Neural cell (in vitro differentiated cells): ENCODE measurements around the gene RADIL. TPM values are rescaled to one million over a fixed set of nuclear protein-coding genes. Genes with fewer than 3 reads are reported as not detected.

Source experiments
- H2AFZ ChIP-seq: fragments of 200-600, 300-800 bp; sonication (generic), shearing (Covaris generic); 2 replicates; pipeline ENCODE4 v1.6.0; 2014; ENCODE audit warnings: low read depth, mild to moderate bottlenecking, antibody characterized with exemption, low read length, moderate library complexity
- H3F3A ChIP-seq: fragments of 200-600 bp; shearing (Covaris generic); 2 replicates; pipeline ENCODE4 v1.6.1; 2016; ENCODE audit warnings: mild to moderate bottlenecking, moderate library complexity, mixed read lengths, antibody characterized with exemption, low read length; ENCODE audit not compliant: insufficient read depth, poor library complexity, severe bottlenecking
- H3K27ac ChIP-seq: fragments of 200-600, 300-800 bp; sonication (generic), shearing (Covaris generic); 2 replicates; pipeline ENCODE4 v1.5.1; 2014; ENCODE audit warnings: mild to moderate bottlenecking, low read length, moderate library complexity
- H3K27me3 ChIP-seq: fragments of 300-800, 200-600 bp; sonication (generic), shearing (Covaris generic); 2 replicates; pipeline ENCODE4 v1.6.0; 2014; ENCODE audit warnings: mild to moderate bottlenecking, low read depth, low read length, moderate library complexity; ENCODE audit not compliant: insufficient read depth
- H3K36me3 ChIP-seq: fragments of 300-800, 200-600 bp; sonication (generic), shearing (Covaris generic); 2 replicates; pipeline ENCODE4 v1.5.1; 2014; ENCODE audit warnings: mild to moderate bottlenecking, antibody characterized with exemption, low read length, moderate library complexity; ENCODE audit not compliant: insufficient read depth
- H3K4me2 ChIP-seq: fragments of 300-800, 200-600 bp; sonication (generic), shearing (Covaris generic); 2 replicates; pipeline ENCODE4 v1.6.0; 2014; ENCODE audit warnings: mild to moderate bottlenecking, low read length
- H3K4me3 ChIP-seq: fragments of 300-800, 200-600 bp; sonication (generic), shearing (Covaris generic); 2 replicates; pipeline ENCODE4 v1.5.1; 2014; ENCODE audit warnings: mild to moderate bottlenecking, low read length, moderate library complexity
- H3K79me2 ChIP-seq: fragments of 200-600 bp; shearing (Covaris generic); replicated peaks from 2 replicates; pipeline ENCODE4 v1.6.0; 2014; ENCODE audit warnings: mild to moderate bottlenecking, low read length, moderate library complexity; ENCODE audit not compliant: insufficient read depth
- H3K9ac ChIP-seq: fragments of 300-800, 200-600 bp; sonication (generic), shearing (Covaris generic); 2 replicates; pipeline ENCODE4 v1.6.1; 2016; ENCODE audit warnings: mild to moderate bottlenecking, low read length, mixed read lengths
- H3K9me2 ChIP-seq: fragments of 200-600 bp; shearing (Covaris generic); 2 replicates; pipeline ENCODE4 v1.6.1; 2016; ENCODE audit warnings: mild to moderate bottlenecking, low read length, mixed read lengths; ENCODE audit not compliant: insufficient read depth
- H3K9me3 ChIP-seq: fragments of 200-600, 300-800 bp; sonication (generic), shearing (Covaris generic); 2 replicates; pipeline ENCODE4 v1.6.1; 2016; ENCODE audit warnings: mild to moderate bottlenecking, mixed run types, low read length, moderate library complexity, mixed read lengths
- H4K20me1 ChIP-seq: fragments of 200-600 bp; shearing (Covaris generic); 2 replicates; pipeline ENCODE4 v1.6.1; 2016; ENCODE audit warnings: mild to moderate bottlenecking, mixed run types; ENCODE audit not compliant: insufficient read depth
- CTCF ChIP-seq: fragments of 450-650 bp; IDR thresholded peaks from 2 replicates; pipeline ENCODE4 v1.5.1; 2014; ENCODE audit warnings: antibody characterized with exemption, mild to moderate bottlenecking, moderate library complexity; ENCODE audit not compliant: poor library complexity, severe bottlenecking
- EP300 ChIP-seq: fragments of 450-650 bp; conservative IDR thresholded peaks from 2 replicates; pipeline ENCODE4 v1.6.1; 2014; ENCODE audit warnings: antibody characterized with exemption, mild to moderate bottlenecking, moderate library complexity; ENCODE audit not compliant: poor library complexity, severe bottlenecking
- EZH2 ChIP-seq: fragments of 200-600, 300-800 bp; shearing (Covaris generic), sonication (generic); IDR thresholded peaks from 2 replicates; pipeline ENCODE4 v1.6.1; 2014; ENCODE audit warnings: antibody characterized with exemption, low read length, borderline replicate concordance, mild to moderate bottlenecking; ENCODE audit not compliant: insufficient read depth, poor library complexity, severe bottlenecking
- MXI1 ChIP-seq: fragments of 450-650 bp; conservative IDR thresholded peaks from 2 replicates; pipeline ENCODE4 v1.6.1; 2014; ENCODE audit warnings: antibody characterized with exemption, mild to moderate bottlenecking; ENCODE audit not compliant: poor library complexity, severe bottlenecking
- POLR2AphosphoS5 ChIP-seq: IDR thresholded peaks from 2 replicates; pipeline ENCODE4 v1.6.1; 2012
- RAD21 ChIP-seq: fragments of 450-650 bp; conservative IDR thresholded peaks from 2 replicates; pipeline ENCODE4 v1.6.1; 2014; ENCODE audit warnings: antibody characterized with exemption, mild to moderate bottlenecking, moderate library complexity
- REST ChIP-seq: IDR thresholded peaks from 2 replicates; pipeline ENCODE4 v1.6.1; 2012; ENCODE audit warnings: borderline replicate concordance
- SMC3 ChIP-seq: fragments of 450-650 bp; conservative IDR thresholded peaks from 2 replicates; pipeline ENCODE4 v1.6.1; 2014; ENCODE audit warnings: antibody characterized with exemption, mild to moderate bottlenecking, moderate library complexity; ENCODE audit not compliant: poor library complexity
- TAF1 ChIP-seq: IDR thresholded peaks from 2 replicates; pipeline ENCODE4 v1.6.1; 2012; ENCODE audit warnings: low read depth
- polyA plus RNA-seq: library from polyadenylated mRNA; depleted of rRNA; stranded (reverse); fragments of >200 nt; gene quantifications from 2 replicates; pipeline ENCODE4 v1.2.3, GENCODE V29; 2014
- small RNA-seq, 3 experiments: library from RNA; depleted of rRNA; stranded (forward); fragments of <200 nt; gene quantifications; one replicate each; pipeline ENCODE3, GENCODE V24; 2012

Gene RADIL
- polyA plus RNA-seq, 1 donor from 2014 or later: 4.1 TPM

GRCh38 chr7:4749798-4750197, 133.7 kb downstream of the RADIL start:
- no peaks in the 10 kb centered on the region for H3K36me3 ChIP-seq
- no peak overlapping the region for H3K27ac ChIP-seq
- no peak overlapping the region for H2AFZ ChIP-seq
- no peaks in the 10 kb centered on the region for H3F3A ChIP-seq
- H3K9me3 ChIP-seq: no peaks in the 10 kb centered on the region
- TF ChIP-seq EZH2 (no peak), POLR2AphosphoS5 (no peak), MXI1 (no peak), REST (no peak), TAF1 (no peak), CTCF (no peak), RAD21 (no peak), EP300 (no peak), SMC3 (no peak)
- H3K27me3 ChIP-seq: no peaks in the 10 kb centered on the region
- H3K9ac ChIP-seq: no peak overlapping the region
- H3K9me2 ChIP-seq: no peaks in the 10 kb centered on the region
- H3K4me2 ChIP-seq: no peak overlapping the region
- no peaks in the 10 kb centered on the region for H4K20me1 ChIP-seq
- no peak overlapping the region for H3K4me3 ChIP-seq
- H3K79me2 ChIP-seq: no peaks in the 10 kb centered on the region

DNA sequence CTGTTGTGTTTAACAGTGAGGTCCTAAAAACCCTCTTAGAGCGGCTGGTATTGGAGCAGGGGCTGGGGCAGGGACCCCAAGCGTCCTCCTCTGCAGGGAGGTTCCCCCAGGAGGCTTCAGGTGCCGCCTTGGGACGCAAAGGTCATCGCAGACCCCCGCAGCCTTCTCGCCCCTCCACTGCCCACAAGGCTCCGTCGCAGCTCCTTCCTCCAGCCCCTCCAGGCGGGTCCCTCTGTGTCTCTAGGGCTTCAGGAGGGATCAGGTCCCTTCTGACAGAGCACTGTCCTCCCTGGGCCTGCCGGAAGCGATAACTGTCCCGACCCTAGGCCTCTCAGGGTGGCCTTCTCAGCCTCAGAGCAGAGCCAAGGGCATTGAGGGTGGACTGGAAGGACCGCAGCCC, 134.2 kb downstream of the RADIL start:
- H3K9me3 ChIP-seq: no peaks in the 10 kb centered on the region
- no peak overlapping the region for H2AFZ ChIP-seq
- H3K4me2 ChIP-seq: no peak overlapping the region
- no peaks in the 10 kb centered on the region for H3K9me2 ChIP-seq
- no peaks in the 10 kb centered on the region for H3K79me2 ChIP-seq
- H3K9ac ChIP-seq: no peak overlapping the region
- no peaks in the 10 kb centered on the region for H3F3A ChIP-seq
- H3K27me3 ChIP-seq: no peaks in the 10 kb centered on the region
- H3K27ac ChIP-seq: no peak overlapping the region
- no peaks in the 10 kb centered on the region for H4K20me1 ChIP-seq
- no peak for TF ChIP-seq RAD21
- TF ChIP-seq TAF1: no peak
- no peak for TF ChIP-seq EP300
- no peak overlapping the region for H3K4me3 ChIP-seq
- no peaks in the 10 kb centered on the region for H3K36me3 ChIP-seq

Small RNAs within 50 kb of the gene (small RNA-seq; reads per million reads assigned to genes)
- 0 reads per million in 3 experiments for gene MIR4656
- gene RF00019: 0 to 1.2 (median 0) reads per million in 3 experiments

Other genes with a start within 250 kb of the RADIL start
- 7.4 and 7.7 TPM in 2 replicates for gene FOXK1, start 201.4 kb downstream of the RADIL start, polyA plus RNA-seq
- gene AP5Z1, start 108.1 kb downstream of the RADIL start, polyA plus RNA-seq: 36.9 and 44.4 TPM in 2 replicates
- gene PAPOLB, start 21.7 kb downstream of the RADIL start, polyA plus RNA-seq: 0.05 and 0.10 TPM in 2 replicates
- gene MMD2, start 75.5 kb upstream of the RADIL start, polyA plus RNA-seq: 0.40 and 0.42 TPM in 2 replicates
- 12.0 and 12.9 TPM in 2 replicates for gene RBAK, start 162.1 kb upstream of the RADIL start, polyA plus RNA-seq